ENCODE measurements around the gene SPINK1.

GRCh38 chr5:147874910-147875367 is 43.5 kb upstream of the SPINK1 start:
- TF ChIP-seq CTCF (IDR thresholded peaks at IDR 0.05; ENCODE audit: insufficient read depth, low read depth, low read length) (no peak), EZH2 (IDR thresholded peaks at IDR 0.05; ENCODE audit: insufficient read depth, low read length) (no peak)

Measured in astrocyte (in vitro differentiated cells and primary cell).